Left kidney (tissue), 2 donors: Measurements from ENCODE around the gene UBAP2. TPM values are rescaled to one million over a fixed set of nuclear protein-coding genes. Genes with fewer than 3 reads are reported as not detected.
"Not testable (repeated sequence)": the region's sequence is repeated elsewhere in the genome, so short reads cannot be mapped to it uniquely, and the experiment has no call there.

Experiments used
- DNase-seq: peaks from one replicate; pipeline ENCODE4 v3.0.0-alpha.2; 2013
- polyA plus RNA-seq: library from polyadenylated mRNA; unstranded; fragments of 120-200 nt; gene quantifications from one replicate; pipeline ENCODE4 v1.2.1, GENCODE V29; 2013; ENCODE audit not compliant: insufficient read length

UBAP2 gene
- polyA plus RNA-seq, 1 donor: 49.4 TPM

DNA sequence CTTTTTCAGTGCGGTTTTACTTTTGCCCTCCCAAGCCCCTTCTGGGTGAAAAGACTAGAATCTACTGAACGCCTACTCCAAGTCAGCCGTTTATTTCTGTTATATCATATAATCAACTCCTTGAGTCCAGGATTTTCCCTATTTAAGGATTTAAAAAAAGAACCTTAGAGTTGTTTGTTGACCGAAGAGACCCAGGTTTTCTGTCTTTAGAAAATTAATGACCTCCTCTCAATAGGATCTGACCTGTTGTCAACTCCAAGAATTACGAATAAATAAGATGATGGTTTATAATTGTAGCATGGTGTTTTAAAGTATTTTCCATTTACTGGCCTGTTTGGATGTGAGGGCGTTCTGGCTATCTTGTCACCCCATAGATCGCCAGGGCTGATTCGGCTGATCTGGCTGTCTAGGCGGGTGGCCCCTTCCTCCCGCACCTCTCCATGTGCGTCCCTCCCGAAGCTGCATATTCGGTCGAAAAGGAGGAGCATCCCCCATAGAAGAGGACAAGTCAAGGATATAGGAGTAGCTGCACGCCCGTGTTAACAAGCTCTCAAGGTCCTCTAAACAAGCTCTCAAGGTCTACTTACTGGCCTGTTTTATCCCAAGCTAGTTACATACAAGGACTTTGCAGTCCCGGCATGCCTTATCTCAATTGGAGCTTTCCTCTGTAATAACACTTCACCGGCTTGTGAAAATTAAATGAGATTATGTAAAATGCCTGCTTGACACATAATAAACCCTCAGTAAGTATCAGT lies 1.1 kb upstream of the UBAP2 start:
- no peak for DNase-seq

DNA sequence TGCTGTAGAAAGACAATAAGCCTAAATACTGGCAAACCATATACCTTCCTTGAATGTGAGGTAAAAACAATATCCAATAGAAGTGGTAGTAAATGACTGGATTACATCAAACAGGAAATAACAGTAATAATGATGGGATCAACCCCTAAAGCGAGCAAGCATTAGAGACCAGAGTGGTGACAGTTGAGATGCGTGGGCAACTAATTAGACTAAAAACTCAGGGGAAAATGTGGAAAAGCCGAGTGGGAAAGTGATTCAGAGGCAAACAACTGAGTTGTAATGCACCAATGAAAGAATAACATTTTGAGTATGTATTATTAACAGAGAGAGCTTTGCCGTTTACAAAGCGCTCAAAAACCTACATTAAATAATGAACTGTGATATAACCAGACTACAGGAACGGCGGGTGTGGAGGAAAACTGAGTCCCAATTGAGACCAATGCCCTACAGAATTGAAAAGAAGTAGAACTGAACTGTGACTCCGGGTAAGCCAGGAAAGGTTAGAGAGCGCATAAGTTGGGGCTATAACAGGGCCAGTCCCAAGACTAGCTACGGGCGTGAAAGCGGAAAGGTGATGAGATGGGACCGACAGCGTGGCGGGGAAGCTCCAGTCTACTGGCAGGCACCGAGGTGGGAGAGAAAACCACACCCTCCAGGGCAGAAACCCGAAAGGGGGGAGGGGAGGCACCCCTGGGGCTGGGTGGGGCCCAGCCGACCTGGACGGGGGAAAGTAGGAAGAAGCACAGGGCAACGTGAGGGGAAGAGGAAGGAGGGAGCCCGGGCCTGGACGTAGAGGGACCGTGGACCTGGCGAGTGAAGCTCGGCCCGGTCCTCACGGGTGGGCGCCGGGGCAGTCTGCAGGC lies 592 bp downstream of the UBAP2 start:
- DNase-seq: no peak

DNA sequence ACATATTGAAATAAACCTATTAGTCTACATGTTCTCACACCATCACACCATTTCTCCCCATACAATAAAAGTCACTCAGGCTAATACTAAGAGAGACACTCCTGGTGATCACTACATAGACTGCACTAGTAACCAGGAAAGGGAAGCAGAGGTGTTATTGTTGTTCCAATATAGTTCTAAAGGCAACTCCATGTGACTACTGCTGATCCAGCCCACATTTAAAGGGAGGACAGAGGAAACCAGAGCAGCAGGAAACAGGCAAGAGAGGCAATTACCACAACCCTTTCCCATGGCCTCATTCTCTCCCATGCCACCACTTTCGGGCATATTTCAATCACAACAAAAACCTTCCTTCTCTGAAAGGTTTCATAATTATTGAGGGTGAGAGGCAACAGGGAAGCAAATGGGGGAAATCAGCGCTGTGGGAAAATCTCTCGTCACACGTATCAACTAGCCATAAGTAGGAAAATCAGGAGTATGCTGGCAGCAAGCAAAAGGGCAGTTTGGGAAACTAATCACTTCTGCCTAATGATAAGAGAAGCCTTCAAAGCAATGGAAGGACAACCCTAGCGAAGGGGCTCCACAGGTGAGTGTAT lies 1.8 kb downstream of the UBAP2 start:
- no peak for DNase-seq

DNA sequence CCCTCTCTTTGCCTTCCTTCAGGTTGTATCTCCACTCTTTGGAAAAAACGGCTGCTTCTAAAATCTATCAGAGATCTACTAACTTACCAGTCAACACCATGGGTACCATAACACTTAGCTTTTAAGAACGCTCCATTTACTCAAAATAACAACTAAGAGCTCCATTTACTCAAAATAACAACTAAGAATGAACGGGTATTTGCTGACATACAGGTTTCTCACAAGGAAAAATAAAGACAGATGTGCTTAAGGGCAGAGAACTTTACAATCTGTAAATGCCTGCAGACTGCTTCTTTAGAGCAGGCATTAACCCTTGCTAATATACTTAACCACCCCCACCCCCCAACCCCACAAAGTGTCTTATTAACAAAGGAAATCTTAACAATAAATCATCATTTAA lies 2.8 kb downstream of the UBAP2 start:
- DNase-seq: no peak

DNA sequence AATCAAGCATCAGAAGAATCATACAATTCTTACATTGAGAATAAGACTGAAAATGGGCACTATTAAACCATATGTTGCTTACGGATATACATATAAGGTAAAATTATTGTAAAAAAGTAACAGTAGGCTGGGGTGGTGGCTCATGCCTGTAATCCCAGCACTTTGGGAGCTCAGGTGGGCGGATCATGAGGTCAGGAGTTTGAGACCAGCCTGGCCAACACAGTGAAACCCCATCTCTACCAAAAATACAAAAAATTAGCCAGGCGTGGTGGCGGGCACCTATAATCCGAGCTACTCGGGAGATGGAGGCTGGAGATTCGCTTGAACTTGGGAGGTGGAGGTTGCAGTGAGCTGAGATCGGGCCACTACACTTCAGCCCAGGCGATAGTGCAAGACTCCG lies 6.6 kb downstream of the UBAP2 start:
- DNase-seq: not testable (repeated sequence)

DNA sequence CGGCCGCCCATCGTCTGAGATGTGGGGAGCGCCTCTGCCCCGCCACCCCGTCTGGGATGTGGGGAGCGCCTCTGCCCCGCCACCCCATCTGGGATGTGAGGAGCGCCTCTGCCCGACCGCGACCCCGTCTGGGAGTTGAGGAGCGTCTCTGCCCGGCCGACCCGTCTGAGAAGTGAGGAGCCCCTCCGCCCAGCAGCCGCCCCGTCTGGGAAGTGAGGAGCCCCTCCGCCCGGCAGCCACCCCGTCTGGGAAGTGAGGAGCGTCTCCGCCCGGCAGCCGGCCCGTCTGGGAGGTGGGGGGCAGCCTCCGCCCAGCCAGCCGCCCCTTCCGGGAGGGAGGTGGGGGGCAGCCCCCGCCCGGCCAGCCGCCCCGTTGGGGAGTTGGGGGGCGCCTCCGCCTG lies 9.8 kb downstream of the UBAP2 start:
- DNase-seq: not testable (repeated sequence)

DNA sequence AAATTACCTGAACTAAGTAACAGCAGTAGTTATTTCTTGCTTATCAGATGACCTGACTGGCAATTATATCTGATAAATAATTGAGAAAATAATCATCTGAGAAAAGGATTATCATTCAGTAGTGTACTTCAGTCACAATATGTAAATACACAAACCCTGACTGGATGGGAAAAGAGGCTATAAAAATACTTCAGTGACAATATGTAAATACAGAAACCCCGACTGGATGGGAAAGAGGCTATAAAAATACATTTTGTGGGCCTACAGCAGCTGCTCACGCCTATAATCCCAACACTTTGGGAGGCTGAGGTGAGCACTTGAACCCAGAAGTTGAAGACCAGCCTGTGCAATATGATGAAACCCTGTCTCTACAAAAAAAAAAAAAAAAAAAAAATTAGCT lies 11.1 kb downstream of the UBAP2 start:
- no peak for DNase-seq

DNA sequence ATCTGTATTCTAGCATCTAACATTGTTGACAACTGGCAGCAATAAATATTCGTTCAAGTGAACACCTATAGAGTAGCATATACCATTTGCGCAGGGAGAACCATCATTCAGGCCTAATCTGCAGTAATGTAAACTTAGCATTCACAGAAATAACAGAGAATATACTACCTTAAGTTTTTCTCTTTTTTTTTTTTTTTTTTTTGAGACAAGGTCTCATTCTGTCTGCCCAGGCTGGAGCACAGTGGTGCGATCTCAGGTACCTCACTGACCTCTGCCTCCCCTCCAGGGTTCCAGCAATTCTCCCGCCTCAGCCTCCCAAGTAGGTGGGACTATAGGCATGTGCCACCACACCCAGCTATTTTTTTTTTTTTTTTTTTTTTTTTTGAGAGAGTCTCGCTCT lies 12.1 kb downstream of the UBAP2 start:
- DNase-seq: no peak

DNA sequence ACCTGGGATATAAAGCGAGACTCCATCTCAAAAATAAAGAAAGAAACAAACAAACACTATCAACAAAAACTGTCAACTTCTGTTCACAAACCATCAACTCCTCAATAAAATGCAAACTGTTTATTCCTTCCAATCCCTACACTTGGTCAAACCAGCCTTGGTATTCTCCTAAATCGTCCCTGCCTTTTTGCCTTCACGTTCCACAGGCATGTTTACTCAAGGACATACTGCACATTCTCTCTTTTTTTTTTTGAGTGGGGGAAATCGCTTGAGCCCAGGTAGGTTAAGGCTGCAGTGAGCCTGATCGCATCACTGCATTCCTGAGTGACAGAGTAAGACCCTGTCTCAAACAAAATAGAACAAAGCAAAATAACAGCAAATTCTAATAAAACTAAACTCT lies 13.0 kb downstream of the UBAP2 start:
- no peak for DNase-seq

DNA sequence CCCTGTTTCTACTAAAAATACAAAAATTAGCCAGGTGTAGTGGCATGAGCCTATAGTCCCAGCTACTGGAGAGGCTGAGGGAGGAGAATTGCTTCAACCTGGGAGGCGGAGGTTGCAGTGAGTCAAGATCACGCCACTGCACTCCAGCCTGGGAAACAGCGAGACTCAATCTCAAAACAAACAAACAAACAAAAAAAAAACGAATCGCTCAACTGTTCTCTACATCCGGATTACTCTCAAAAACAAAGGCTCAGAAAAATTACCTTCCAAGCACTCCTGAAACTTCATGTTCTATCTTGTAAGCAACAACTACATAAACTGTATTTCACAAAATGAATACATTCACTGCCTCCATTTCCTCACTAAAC lies 14.0 kb downstream of the UBAP2 start:
- no peak for DNase-seq

DNA sequence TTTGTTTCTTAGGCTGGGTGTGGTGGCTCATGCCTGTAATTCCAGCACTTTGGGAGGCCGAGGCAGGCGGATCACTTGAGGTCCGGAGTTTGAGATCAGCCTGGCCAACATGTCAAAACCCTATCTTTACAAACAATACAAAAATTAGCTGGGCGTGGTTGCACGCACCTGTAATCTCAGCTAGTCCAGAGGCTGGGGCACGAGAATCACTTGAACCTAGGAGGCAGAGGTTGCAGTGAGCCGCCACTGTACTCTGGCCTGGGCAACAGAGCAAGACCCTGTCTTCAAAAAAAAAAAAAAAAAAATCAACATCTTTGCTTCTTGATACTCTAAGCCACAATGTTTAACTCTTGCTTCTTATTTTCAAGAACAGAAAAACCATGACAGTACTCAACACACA lies 16.1 kb downstream of the UBAP2 start:
- DNase-seq: no peak

DNA sequence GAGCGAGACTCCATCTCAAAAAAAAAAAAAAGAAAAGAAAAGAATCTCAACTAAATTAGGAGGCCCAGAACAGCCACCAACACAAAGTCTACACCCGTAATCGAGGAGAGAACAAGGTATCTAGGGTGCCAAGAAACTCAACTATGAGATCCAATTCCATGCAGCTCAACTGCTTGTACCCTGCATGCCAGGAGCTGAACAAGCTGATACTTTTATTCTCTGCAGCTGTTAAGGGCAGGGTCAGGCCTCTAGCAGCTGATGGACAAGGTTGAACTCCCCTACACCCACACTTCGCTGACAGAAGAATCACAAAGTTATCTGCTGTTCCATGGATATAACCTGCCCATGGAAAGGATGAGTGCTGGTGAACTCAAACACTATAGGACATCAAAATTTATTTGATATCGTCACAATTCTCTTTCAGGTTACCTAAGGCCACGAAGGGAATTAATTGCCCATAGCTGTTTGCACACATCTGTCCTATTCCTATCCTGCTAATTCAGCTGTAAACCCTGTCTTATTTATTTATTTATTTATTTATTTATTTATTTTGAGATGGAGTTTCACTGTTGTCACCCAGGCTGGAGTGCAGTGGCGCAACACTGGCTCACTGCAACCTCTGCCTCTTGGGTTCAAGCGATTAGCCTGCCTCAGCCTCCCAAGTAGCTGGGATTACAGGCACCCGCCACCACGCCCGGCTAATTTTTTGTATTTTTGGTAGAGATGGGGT lies 20.7 kb downstream of the UBAP2 start:
- no peak for DNase-seq

DNA sequence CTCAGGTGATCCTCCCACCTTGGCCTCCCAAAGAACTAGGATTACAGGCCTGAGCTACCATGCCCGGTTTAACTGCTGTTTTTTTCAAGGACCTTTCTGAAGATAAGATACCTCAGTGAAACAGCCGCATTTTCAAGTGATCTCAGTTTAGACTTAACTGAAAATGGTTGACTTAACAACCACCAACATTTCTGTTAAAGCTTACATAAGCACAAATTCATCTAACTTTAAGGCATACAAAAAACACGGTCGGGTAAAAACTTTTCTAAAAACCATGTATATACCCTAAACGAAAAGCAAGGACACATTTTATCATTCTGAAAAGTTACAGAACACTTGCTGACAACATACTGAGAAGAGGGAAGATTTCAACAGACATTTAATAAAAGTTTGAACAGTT lies 22.9 kb downstream of the UBAP2 start:
- no peak for DNase-seq

DNA sequence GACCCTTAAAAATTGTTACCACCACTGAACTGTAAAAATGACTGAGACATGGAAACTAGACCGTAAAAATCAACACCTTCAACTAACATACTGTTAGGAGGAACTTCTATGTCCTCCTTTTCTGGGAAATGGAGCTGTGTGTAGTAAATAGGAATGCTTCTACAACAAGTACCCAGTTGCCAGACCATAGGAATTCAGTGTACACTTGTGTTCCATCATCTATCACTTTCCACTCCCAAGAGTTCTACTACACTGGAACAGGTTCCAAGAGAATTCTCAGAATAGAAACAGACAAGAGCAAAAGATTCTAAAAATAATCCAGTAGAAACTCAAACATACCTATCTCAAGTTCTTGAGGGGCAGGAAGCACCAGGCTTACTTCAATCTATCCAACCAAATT lies 23.6 kb downstream of the UBAP2 start:
- no peak for DNase-seq

DNA sequence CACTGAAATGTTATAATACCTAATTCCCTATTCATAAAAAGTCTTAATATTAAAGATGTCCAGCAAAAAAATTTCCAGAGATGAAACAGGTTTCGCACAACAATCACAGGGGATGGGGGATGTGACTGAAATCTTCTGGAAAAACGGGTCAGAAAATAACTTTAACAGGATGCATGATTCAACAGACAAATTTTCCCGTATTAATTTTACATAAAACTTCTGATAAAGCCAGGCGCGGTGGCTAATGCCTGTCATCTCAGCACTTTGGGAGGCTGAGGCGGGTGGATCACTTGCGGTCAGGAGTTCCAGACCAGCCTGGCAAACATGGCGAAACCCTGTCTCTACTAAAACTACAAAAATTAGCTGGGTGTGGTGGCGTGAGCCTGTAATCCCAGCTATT lies 24.2 kb downstream of the UBAP2 start:
- DNase-seq: not testable (repeated sequence)

DNA sequence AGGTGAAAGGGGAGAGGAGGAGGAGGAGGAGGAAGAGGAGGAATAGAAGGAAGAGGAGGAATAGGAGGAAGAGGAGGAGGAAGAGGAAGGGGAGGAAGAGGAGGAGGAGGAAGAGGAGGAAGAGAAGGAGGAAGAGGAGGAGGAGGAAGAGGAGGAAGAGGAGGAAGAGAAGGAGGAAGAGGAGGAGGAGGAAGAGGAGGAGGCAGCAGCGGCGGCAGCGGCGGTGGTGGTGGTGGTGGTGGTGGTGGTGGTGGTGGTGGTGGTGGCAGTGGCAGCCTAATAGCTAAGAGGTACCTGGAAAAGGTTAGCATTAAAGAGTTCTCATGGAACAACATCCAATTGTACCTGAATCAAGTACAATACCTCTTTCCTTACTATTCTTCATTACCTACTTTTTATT lies 32.5 kb downstream of the UBAP2 start:
- no peak for DNase-seq

DNA sequence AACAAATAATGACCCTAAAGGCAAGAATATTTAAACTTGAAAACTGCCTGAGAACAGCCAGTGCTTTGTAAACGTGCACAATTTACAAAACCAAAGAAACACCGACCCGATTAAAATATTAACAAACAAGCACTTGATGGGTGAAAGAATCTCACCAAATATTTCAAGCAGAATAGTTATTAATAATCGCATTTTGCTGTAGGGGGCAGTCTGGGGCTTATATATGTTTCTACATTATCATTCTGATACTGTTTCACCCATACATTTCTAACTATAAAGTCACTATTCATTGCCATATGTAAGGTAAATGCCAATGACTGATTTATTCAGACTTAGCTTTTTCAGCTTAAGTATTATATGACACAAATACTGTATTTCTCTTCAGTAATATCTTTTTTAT lies 37.7 kb downstream of the UBAP2 start:
- DNase-seq: no peak

DNA sequence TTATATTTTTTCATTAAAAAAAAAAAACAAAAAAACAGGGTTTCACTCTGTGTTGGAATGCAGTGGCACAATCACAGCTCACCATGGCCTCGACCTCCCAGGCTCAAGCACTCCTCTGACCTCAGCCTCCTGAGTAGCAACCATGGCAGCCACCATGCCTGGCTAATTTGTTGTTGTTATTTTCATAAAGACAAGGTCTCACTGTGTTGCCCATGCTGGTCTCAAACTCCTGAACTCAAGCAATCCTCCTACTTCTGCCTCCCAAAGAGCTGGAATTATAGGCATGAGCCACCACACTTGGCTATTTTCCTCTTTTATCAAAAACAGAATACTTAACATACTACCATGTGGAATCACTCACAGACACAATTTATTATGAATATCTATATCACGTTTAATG lies 46.7 kb downstream of the UBAP2 start:
- DNase-seq: no peak

DNA sequence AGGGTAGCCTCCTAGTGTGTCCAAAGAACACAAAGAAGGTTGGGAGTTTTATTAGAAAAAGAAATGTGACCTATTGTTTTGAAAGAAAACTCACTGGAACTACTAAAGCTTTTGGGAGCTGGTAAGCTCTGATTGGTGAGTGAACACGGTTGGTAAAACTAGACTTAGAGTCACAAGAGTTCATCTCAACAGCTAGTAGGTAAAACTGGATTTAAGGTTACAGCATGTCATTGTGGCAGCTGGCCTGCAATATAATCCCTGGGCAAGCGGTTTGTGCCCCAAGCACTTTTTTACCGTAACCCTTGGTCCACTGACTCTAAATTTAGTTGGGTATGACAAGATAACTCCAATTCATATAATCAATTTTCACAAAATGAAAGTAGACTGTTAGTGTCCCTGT lies 47.4 kb downstream of the UBAP2 start:
- DNase-seq: no peak

DNA sequence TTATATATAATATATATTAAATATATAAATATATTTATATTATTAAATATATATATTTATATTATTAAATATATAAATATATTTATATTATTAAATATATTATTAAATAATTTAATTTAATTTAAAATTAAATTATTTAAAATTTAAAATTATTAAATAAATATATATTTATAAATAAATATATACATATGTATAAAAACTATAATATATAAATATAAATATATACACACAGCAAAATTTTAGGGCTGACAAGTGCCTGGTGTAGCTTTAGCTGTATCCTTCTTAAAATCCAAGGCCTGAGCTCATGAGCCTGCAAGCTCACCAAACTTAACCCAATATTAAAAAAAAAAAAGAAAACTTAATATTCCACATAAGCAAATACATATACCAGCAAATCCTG lies 53.2 kb downstream of the UBAP2 start:
- no peak for DNase-seq

DNA sequence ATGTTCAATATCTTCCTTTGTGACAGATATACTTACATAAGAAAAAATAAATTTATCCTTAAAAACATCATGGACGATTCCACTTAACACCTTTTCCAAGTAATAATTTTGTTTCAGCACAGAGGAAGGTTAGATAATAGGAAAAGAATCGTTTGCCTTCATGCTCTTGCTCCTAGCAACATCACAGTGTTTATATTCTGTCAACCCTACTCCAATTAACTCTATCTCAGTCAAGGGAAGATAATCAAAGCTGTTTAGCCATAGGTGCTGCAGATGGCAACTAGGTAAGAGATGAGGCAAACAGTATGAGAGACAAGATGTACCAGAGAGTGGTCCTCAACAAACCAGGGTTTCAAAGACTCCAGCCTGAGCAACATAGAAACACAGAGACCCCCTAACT lies 55.6 kb downstream of the UBAP2 start:
- no peak for DNase-seq

DNA sequence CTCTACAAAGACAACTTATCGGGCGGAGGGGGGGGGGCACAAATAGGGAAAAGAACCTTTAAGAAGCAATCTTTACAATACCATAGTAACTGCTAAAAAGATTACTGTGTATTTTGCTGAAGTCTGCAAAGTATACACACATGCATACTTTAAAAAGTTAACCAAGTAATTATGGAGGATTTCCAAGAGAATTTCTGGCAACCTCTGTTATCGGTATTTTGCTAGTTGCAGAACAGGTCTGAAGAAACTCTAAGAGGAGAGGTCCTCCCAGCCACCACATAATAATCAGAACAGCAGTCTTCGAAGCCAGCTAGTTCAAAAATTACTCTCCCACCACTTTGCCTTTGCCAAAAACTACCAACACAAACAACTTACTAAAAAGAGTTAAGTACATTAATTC lies 56.1 kb downstream of the UBAP2 start:
- DNase-seq: no peak
